Mesodermal cell (in vitro differentiated cells): ENCODE results near the gene SCYGR2.
A peak's percentile ranks its signal among the peaks of the same experiment; 100 is the strongest.

Experiments
- H3K27ac ChIP-seq: 2 replicates; pipeline ENCODE4 v1.7.0; 2013; ENCODE audit warnings: mild to moderate bottlenecking, low read depth, low read length, moderate library complexity; ENCODE audit not compliant: severe bottlenecking
- H3K36me3 ChIP-seq: 2 replicates; pipeline ENCODE4 v1.7.1; 2013; ENCODE audit warnings: mild to moderate bottlenecking, low read length, moderate library complexity; ENCODE audit not compliant: control insufficient read depth, insufficient read depth
- H3K4me1 ChIP-seq: one replicate; pipeline ENCODE4 v1.7.1; 2013; ENCODE audit warnings: mild to moderate bottlenecking, low read length; ENCODE audit not compliant: insufficient read depth, control insufficient read depth, poor library complexity, severe bottlenecking
- H3K4me3 ChIP-seq: 2 replicates; pipeline ENCODE4 v1.7.0; 2013; ENCODE audit warnings: low read length, control low read depth, mild to moderate bottlenecking; ENCODE audit not compliant: insufficient read depth, poor library complexity, severe bottlenecking; ENCODE audit errors: extremely low read depth
- H3K9me3 ChIP-seq: 2 replicates; pipeline ENCODE4 v1.7.1; 2013; ENCODE audit warnings: mild to moderate bottlenecking, low read length, moderate library complexity; ENCODE audit not compliant: control insufficient read depth
- WGBS, 2 experiments: methylation state at CpG; one replicate each; pipeline ENCODE4 v1.1.5; 2013; ENCODE audit warnings: missing lambda C conversion rate in 2 of 2; ENCODE audit not compliant: insufficient coverage in 2 of 2; 5-methylcytosine and 5-hydroxymethylcytosine counted together

SCYGR2 gene

DNA sequence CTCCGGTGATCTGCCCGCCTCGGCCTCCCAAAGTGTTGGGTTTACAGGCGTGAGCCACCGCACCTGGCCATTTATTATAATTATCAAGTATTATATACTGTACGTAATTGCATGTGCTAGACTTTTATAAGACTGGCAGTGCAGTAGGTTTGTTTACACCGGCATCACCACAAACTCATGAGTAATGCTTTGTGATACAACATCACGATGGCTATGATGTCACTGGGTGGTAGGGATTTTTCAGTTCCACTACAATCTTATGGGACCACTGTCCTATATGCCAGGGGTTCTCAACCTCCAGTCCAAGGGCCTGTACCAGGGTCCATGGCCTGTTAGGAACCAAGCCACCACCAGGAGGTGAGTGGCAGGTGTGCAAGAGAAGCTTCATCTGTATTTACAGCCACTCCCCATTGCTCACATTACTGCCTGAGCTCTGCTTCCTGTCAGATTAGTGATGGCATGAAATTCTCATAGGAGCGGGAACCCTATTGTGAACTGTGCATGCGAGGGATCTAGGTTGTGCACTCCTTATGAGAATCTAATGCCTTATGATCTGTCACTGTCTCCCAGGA lies 28.0 kb downstream of the SCYGR2 start:
- Histone ChIP-seq H3K4me1 (peaks cover 7% of the 10 kb centered on the region), H3K9me3 (peaks cover 5% of the 10 kb centered on the region), H3K36me3 (no peaks in the 10 kb centered on the region), H3K4me3 (no peak overlapping the region), H3K27ac (no peak overlapping the region)
- WGBS, 2 experiments: 80% methylated on average over 3 of the region's 10 CpGs; no CpG with 5 or more reads in 1 of the 2 experiments

DNA sequence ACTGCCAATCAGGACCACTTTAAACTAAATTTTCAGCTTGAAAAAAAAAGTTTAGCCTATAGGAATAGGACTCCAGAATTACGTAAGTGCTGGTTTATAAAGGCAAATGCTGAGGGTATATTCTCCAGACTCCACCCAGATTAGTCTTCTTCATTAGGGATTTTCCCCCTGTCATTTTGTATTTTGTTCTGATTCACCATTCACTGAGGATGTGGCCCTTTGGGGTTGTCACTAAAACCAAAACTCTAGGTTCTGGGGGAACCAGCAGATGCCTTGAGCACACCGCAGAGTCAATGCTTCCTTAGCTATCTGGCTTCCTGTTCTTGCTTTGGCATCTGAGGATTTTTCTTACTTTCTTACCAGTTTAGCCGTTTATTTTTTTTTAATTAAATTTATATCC lies 29.1 kb downstream of the SCYGR2 start:
- WGBS, 2 experiments: 100% methylated on average over 2 of the region's 3 CpGs; no CpG with 5 or more reads in 1 of the 2 experiments
- Histone ChIP-seq H3K27ac (no peak overlapping the region), H3K4me1 (peaks cover 7% of the 10 kb centered on the region), H3K4me3 (no peak overlapping the region), H3K9me3 (peaks cover 2% of the 10 kb centered on the region), H3K36me3 (no peaks in the 10 kb centered on the region)

GRCh38 chr2:227629435-227629834 lies 30.7 kb downstream of the SCYGR2 start:
- Histone ChIP-seq H3K4me3 (no peak overlapping the region), H3K36me3 (no peaks in the 10 kb centered on the region), H3K4me1 (no peaks in the 10 kb centered on the region), H3K9me3 (no peaks in the 10 kb centered on the region), H3K27ac (no peak overlapping the region)
- WGBS, 2 experiments: 86 to 92% methylated on average over 2 to 4 of the region's 7 CpGs

DNA sequence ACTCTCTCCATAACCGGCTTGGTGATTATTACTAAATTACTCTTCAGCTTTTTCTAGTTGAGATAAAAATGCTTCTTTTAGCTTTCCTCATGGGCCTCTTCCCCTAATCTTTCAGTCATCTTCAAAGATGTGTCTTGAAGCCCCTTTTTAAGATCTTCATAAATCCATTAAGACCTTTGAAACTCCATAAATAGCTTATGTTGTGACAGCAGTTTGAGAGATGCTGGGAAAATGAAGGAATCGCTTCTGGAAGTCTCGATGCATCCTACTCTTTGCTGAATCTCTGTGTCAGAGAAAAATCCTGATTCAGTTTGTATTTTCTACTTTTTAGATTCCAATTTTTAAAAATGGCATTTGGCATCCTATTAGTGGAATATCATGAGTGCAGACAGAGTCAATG lies 31.6 kb downstream of the SCYGR2 start:
- Histone ChIP-seq H3K9me3 (no peaks in the 10 kb centered on the region), H3K27ac (no peak overlapping the region), H3K4me1 (no peaks in the 10 kb centered on the region), H3K36me3 (no peaks in the 10 kb centered on the region), H3K4me3 (no peak overlapping the region)
- WGBS, 2 experiments: 94 to 100% methylated on average over 1 to 2 of the region's 3 CpGs

DNA sequence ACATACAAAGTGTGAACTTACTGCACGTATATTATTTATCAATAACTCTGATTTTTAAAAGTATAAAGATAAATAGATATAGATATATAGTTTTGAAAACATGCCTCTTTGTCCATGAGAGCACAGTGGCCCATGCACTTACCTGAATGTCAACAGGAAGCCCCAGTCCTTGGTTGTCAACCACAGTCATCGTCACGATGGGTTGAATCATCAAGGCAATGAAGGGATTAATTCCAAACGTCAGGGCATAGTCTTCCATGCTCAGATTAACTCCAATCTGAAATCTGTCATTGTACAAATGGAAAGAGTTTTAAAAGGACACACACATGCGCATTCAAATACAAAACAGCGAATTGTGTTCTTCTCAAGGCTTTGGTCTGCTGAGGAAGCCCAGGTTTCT lies 34.1 kb downstream of the SCYGR2 start:
- Histone ChIP-seq H3K4me1 (no peaks in the 10 kb centered on the region), H3K9me3 (no peaks in the 10 kb centered on the region), H3K27ac (no peak overlapping the region), H3K36me3 (no peaks in the 10 kb centered on the region), H3K4me3 (no peak overlapping the region)
- 86 to 96% methylated on average over 5 of the region's 6 CpGs for WGBS, 2 experiments

DNA sequence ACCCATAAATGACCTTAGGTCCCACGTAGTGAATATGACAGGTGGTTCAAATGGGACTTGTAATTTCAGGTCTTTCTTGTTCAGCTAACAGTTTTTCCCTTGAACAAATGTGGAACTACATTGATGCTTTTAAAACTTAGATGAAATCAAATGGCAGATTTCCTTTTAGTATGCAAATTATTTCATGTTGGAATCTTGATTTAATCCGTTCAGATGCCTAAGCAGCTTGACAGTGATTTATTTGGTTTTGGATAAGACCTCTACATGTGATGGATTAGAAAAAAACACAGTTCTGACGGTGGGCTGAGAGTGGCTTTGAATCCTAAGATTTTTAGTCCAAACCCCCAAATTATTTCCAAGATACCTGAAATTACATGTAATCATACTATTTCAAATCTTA lies 35.5 kb downstream of the SCYGR2 start:
- no peak overlapping the region for H3K27ac ChIP-seq
- H3K9me3 ChIP-seq: no peaks in the 10 kb centered on the region
- no peaks in the 10 kb centered on the region for H3K4me1 ChIP-seq
- H3K36me3 ChIP-seq: no peaks in the 10 kb centered on the region
- no peak overlapping the region for H3K4me3 ChIP-seq
- WGBS, 2 experiments: 80% methylated on average over 2 of the region's 3 CpGs; no CpG with 5 or more reads in 1 of the 2 experiments

DNA sequence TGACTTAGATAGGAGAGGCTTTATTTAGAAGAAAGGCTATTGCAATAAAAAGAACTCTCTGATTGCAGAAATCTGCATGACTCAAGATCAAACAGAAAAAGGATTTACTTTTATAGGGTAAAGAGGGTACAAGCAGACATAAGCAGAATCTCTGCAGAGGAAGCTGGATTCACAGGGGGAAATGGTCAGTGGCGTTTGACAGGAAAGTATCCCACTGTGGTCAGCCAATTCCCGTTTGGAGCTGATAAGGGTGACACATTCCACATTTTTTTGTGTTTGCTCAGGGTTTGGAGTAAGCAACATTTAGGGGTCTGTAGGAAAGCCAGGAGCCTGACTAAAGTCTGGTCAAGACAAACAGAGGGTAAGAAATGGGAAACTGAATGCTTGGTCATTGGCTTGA lies 44.0 kb downstream of the SCYGR2 start:
- no peaks in the 10 kb centered on the region for H3K9me3 ChIP-seq
- H3K27ac ChIP-seq: peak overlapping the region; percentile 77
- WGBS, 2 experiments: 6 to 18% methylated on average over 2 of the region's 2 CpGs
- H3K4me1 ChIP-seq: peaks cover 11% of the 10 kb centered on the region
- H3K4me3 ChIP-seq: no peak overlapping the region
- H3K36me3 ChIP-seq: no peaks in the 10 kb centered on the region

- Histone ChIP-seq H3K27ac (no peak overlapping the region), H3K4me1 (peaks cover 11% of the 10 kb centered on the region), H3K36me3 (no peaks in the 10 kb centered on the region), H3K9me3 (no peaks in the 10 kb centered on the region), H3K4me3 (no peak overlapping the region)
- WGBS, 2 experiments: 85 to 93% methylated on average over 4 to 5 of the region's 5 CpGs
These were observed 45.4 kb downstream of the SCYGR2 start for GRCh38 chr2:227643990-227644551.
